ENCODE data around the gene TECTA. TPM values are rescaled to one million over a fixed set of nuclear protein-coding genes. Genes with fewer than 3 reads are reported as not detected.

Gene TECTA
- total and polyA plus RNA-seq, 2 of the 8 experiments (the other 6 are each of a cell fraction or from before 2014, with no cell fraction given): 0.59 to 1.0 TPM

GRCh38 chr11:121212536-121213361, 111.7 kb downstream of the TECTA start:
- FAIRE-seq (no peak), DNase-seq (ENCODE audit: low read depth in 1 of 2, low spot score in 2 of 2) (peak in 1 of 2 experiments; percentile 10)
- no peak overlapping the region for H4K8ac ChIP-seq (ENCODE audit: extremely low read depth, insufficient read depth, low read length)
- H3K23ac ChIP-seq (ENCODE audit: insufficient read length): no peak overlapping the region
- no peak overlapping the region for H2BK120ac ChIP-seq (replicated peaks; ENCODE audit: low read depth, low read length)
- ChIA-PET POLR2A (ENCODE audit: partially characterized antibody) (no interaction called here), CTCF (ENCODE audit: partially characterized antibody) (interaction anchor here (0.6 to 2.0 kb wide), 5 partner anchors 20 to 962 kb away, joined by 3 to 8 read pairs (median 3); no protein-coding TSS in a partner anchor)
- no peak overlapping the region for H3K4me3 ChIP-seq (ENCODE audit: extremely low read depth in 1 of 4, insufficient read depth in 2 of 4, low read depth in 3 of 4, low read length in 4 of 4)
- H3K4me2 ChIP-seq (ENCODE audit: insufficient read depth in 1 of 2, low read depth in 2 of 2, low read length in 2 of 2): no peak overlapping the region
- no peak overlapping the region for H3K27ac ChIP-seq (ENCODE audit: low read depth, low read length)
- H3K9me3 ChIP-seq (ENCODE audit: insufficient read depth in 2 of 2, low read depth in 1 of 2, low read length in 1 of 2): no peaks in the 10 kb centered on the region
- H2AFZ ChIP-seq (ENCODE audit: low read length): no peak overlapping the region
- H3K18ac ChIP-seq (ENCODE audit: extremely low read depth, low read length): no peak overlapping the region
- H3K79me2 ChIP-seq (ENCODE audit: control insufficient read depth in 1 of 2, insufficient read depth in 2 of 2, low read length in 2 of 2): no peaks in the 10 kb centered on the region
- no peaks in the 10 kb centered on the region for H3K23me2 ChIP-seq (ENCODE audit: low read depth, low read length)
- H3K79me1 ChIP-seq (ENCODE audit: low read depth, low read length): no peaks in the 10 kb centered on the region
- no peak overlapping the region for H2BK12ac ChIP-seq (ENCODE audit: low read depth, low read length)
- no peak for TF ChIP-seq MAFK (IDR thresholded peaks at IDR 0.05; ENCODE audit: low read depth, low read length)
- TF ChIP-seq USF2 (IDR thresholded peaks at IDR 0.05; ENCODE audit: low read length): no peak
- TF ChIP-seq EGR1 (IDR thresholded peaks at IDR 0.05; ENCODE audit: borderline replicate concordance, low read depth, low read length): no peak
- TF ChIP-seq BRCA1 (IDR thresholded peaks at IDR 0.05; ENCODE audit: low read depth, low read length): no peak
- TF ChIP-seq ASH2L (IDR thresholded peaks at IDR 0.05; ENCODE audit: low read length): no peak
- no peak for TF ChIP-seq NANOG (IDR thresholded peaks at IDR 0.05; ENCODE audit: insufficient read depth, low read depth, low read length, poor library complexity, severe bottlenecking)
- H3K9ac ChIP-seq (replicated peaks in 1 of 4; ENCODE audit: extremely low read depth in 1 of 4, low read depth in 3 of 4, low read length in 3 of 4): no peak overlapping the region
- H3K4me1 ChIP-seq (replicated peaks in 1 of 4; ENCODE audit: control insufficient read depth in 3 of 4, insufficient read depth in 4 of 4, low read length in 3 of 4): no peaks in the 10 kb centered on the region
- H2BK20ac ChIP-seq (ENCODE audit: low read length): no peak overlapping the region
- no peak overlapping the region for H2AK5ac ChIP-seq (ENCODE audit: low read depth, low read length)
- no peaks in the 10 kb centered on the region for H3K36me3 ChIP-seq (ENCODE audit: control insufficient read depth in 2 of 4, insufficient read depth in 4 of 4, low read length in 3 of 4)
- H4K20me1 ChIP-seq (replicated peaks in 1 of 2; ENCODE audit: control insufficient read depth in 1 of 2, insufficient read depth in 2 of 2, low read length in 2 of 2): no peaks in the 10 kb centered on the region
- H2BK5ac ChIP-seq (ENCODE audit: low read depth, low read length): no peak overlapping the region
- 81% methylated on average over 3 of the region's 3 CpGs; no CpG with 5 or more reads in 1 of the 2 experiments for WGBS, 2 experiments (ENCODE audit: extremely low coverage in 1 of 2, insufficient coverage in 1 of 2, insufficient read length in 1 of 2, insufficient replicate concordance in 2 of 2, low coverage in 1 of 2, low lambda C conversion rate in 2 of 2, missing lambda C conversion rate in 1 of 2)
- no peak overlapping the region for H3K14ac ChIP-seq (ENCODE audit: insufficient read length)
- no peak overlapping the region for H4K91ac ChIP-seq (replicated peaks; ENCODE audit: insufficient read length, low read length)
- no peak overlapping the region for H3K56ac ChIP-seq (replicated peaks; ENCODE audit: insufficient read length, low read depth, low read length)
- no peak overlapping the region for H3K4ac ChIP-seq (replicated peaks; ENCODE audit: insufficient read length, low read depth, low read length)
- peak overlapping the region; percentile 53; the same call in 1 of the 2 replicates for H2BK15ac ChIP-seq (ENCODE audit: low read length)
- H4K5ac ChIP-seq (ENCODE audit: insufficient read length, low read depth, low read length): no peak overlapping the region
- no peaks in the 10 kb centered on the region for H3K27me3 ChIP-seq (replicated peaks in 1 of 4; ENCODE audit: control insufficient read depth in 3 of 4, extremely low read depth in 1 of 4, insufficient read depth in 3 of 4, low read length in 3 of 4)

Data from H1 (cell line).